Caco-2 (cell line): ENCODE data around the gene CHAF1A. TPM values are rescaled to one million over a fixed set of nuclear protein-coding genes. Genes with fewer than 3 reads are reported as not detected.

Source experiments
- BruUV-seq: library from RNA; stranded (reverse); fragments of 400-500 nt; replicated peaks from 2 replicates; lab custom pipeline; 2021; lab: Mats Ljungman, UMichigan
- CTCF ChIA-PET: fragments of 300-600 bp; sonication (Branson Sonifier 250); formaldehyde crosslinking; loops from one replicate; lab custom pipeline; 2022; ENCODE audit warnings: antibody characterized with exemption; lab: Charles Lee
- POLR2A ChIA-PET: fragments of 300-600 bp; sonication (Branson Sonifier 250); formaldehyde crosslinking; loops from one replicate; lab custom pipeline; 2022; ENCODE audit warnings: antibody characterized with exemption; lab: Charles Lee
- DNase-seq, 2 experiments: peaks; one replicate each; pipeline versions ENCODE4 v3.0.0 to v3.0.0-alpha.2; 2020 to 2022
- H3K27me3 ChIP-seq: replicated peaks from 2 replicates; pipeline ENCODE4 v1.6.0; 2011; ENCODE audit warnings: low read length; ENCODE audit not compliant: control insufficient read depth, insufficient read depth
- H3K36me3 ChIP-seq: 2 replicates; pipeline ENCODE4 v1.5.1; 2011; ENCODE audit warnings: low read length; ENCODE audit not compliant: control insufficient read depth, insufficient read depth
- H3K4me1 ChIP-seq: fragments of 250-450 bp; sonication (Bioruptor Pico); 2 replicates; pipeline ENCODE4 v1.5.1; 2020; ENCODE audit warnings: mild to moderate bottlenecking
- H3K4me3 ChIP-seq: 2 replicates; pipeline ENCODE4 v1.5.1; 2011; ENCODE audit warnings: low read depth, mild to moderate bottlenecking, control low read depth, low read length
- H3K9me3 ChIP-seq: fragments of 250-450 bp; sonication (Bioruptor Pico); 2 replicates; pipeline ENCODE4 v1.5.1; 2020; ENCODE audit warnings: mild to moderate bottlenecking, moderate library complexity
- H3K27ac Mint-ChIP-seq: one replicate; pipeline ENCODE4 v1.8.0; 2022; ENCODE audit warnings: mixed read lengths; ENCODE audit not compliant: unreplicated experiment
- H3K27me3 Mint-ChIP-seq: one replicate; pipeline ENCODE4 v1.8.0; 2022; ENCODE audit warnings: mixed read lengths; ENCODE audit not compliant: insufficient read depth, unreplicated experiment
- H3K36me3 Mint-ChIP-seq: one replicate; pipeline ENCODE4 v1.8.0; 2022; ENCODE audit warnings: mild to moderate bottlenecking, mixed read lengths; ENCODE audit not compliant: insufficient read depth, unreplicated experiment
- H3K4me1 Mint-ChIP-seq: one replicate; pipeline ENCODE4 v1.8.0; 2022; ENCODE audit warnings: low read depth, mixed read lengths; ENCODE audit not compliant: unreplicated experiment
- H3K4me3 Mint-ChIP-seq: one replicate; pipeline ENCODE4 v1.8.0; 2022; ENCODE audit warnings: mild to moderate bottlenecking, moderate library complexity, mixed read lengths; ENCODE audit not compliant: unreplicated experiment
- H3K9me3 Mint-ChIP-seq: one replicate; pipeline ENCODE4 v1.8.0; 2022; ENCODE audit warnings: mixed read lengths; ENCODE audit not compliant: unreplicated experiment
- CTCF ChIP-seq, 2 experiments: fragments of 200-600 bp in 1 of 2; IDR thresholded peaks; 1 replicate in 1 of 2; 2 replicates in 1 of 2; pipeline versions ENCODE4 v1.5.1 to v1.8.0; 2011 to 2022; ENCODE audit warnings: antibody characterized with exemption in 1 of 2, control low read depth in 1 of 2, inconsistent platforms in 1 of 2, low read depth in 1 of 2, low read length in 1 of 2, mild to moderate bottlenecking in 1 of 2, moderate library complexity in 1 of 2; ENCODE audit not compliant: insufficient read depth in 1 of 2, severe bottlenecking in 1 of 2, unreplicated experiment in 1 of 2
- intact Hi-C: fragments of 100-400 bp; cut with micrococcal nuclease; formaldehyde crosslinking; loops from one replicate; pipeline ENCODE4 v1.10.0; 2022; ENCODE audit not compliant: unreplicated experiment
- total RNA-seq: library from RNA; stranded (reverse); gene quantifications from 2 replicates; pipeline ENCODE4 v1.2.3, GENCODE V29; 2022

Gene CHAF1A
- total RNA-seq, 1 experiment from 2014 or later: 63.1 TPM

- Mint-ChIP-seq H3K4me3 (no peak overlapping the region), H3K27ac (no peak overlapping the region), H3K36me3 (peaks cover 89% of the 10 kb centered on the region), H3K27me3 (no peaks in the 10 kb centered on the region), H3K9me3 (no peaks in the 10 kb centered on the region), H3K4me1 (peaks cover 15% of the 10 kb centered on the region)
- no peak for TF ChIP-seq CTCF (IDR thresholded peaks at IDR 0.05; ENCODE audit: insufficient read depth in 1 of 2, low read depth in 1 of 2, low read length in 1 of 2, severe bottlenecking in 1 of 2, unreplicated experiment in 1 of 2)
- Histone ChIP-seq H3K9me3 (no peaks in the 10 kb centered on the region), H3K4me1 (peaks cover 23% of the 10 kb centered on the region), H3K4me3 (no peak overlapping the region), H3K36me3 (no peaks in the 10 kb centered on the region; the same call in 1 of the 2 replicates), H3K27me3 (no peaks in the 10 kb centered on the region)
- intact Hi-C loops: no loop called here
- POLR2A ChIA-PET: interaction anchor here (1.7 kb wide), 1 partner anchor 57 kb away, joined by 4 read pairs; the partner anchor contains the start of gene HDGFL2
- no peak for DNase-seq
- CTCF ChIA-PET: interaction anchor here (1.0 kb wide), 1 partner anchor 12 kb away, joined by 3 read pairs; the partner anchor contains the start of gene CHAF1A
- no TSS peak for BruUV-seq
Measured at GRCh38 chr19:4414144-4414799, 11.8 kb downstream of the CHAF1A start.

- no TSS peak for BruUV-seq
Measured at GRCh38 chr19:4414800-4415321, 12.4 kb downstream of the CHAF1A start.

More at GRCh38 chr19:4414800-4415321, 12.4 kb downstream of the CHAF1A start:
- Histone ChIP-seq H3K4me1 (peaks cover 23% of the 10 kb centered on the region), H3K27me3 (no peaks in the 10 kb centered on the region), H3K4me3 (no peak overlapping the region), H3K36me3 (no peaks in the 10 kb centered on the region; the same call in 1 of the 2 replicates), H3K9me3 (no peaks in the 10 kb centered on the region)
- intact Hi-C loops: no loop called here
- H3K36me3 Mint-ChIP-seq: peaks cover 89% of the 10 kb centered on the region
- H3K27me3 Mint-ChIP-seq: no peaks in the 10 kb centered on the region
- H3K4me3 Mint-ChIP-seq: no peak overlapping the region
- no peak for DNase-seq
- POLR2A ChIA-PET: interaction anchor here (1.7 kb wide), 1 partner anchor 57 kb away, joined by 4 read pairs; the partner anchor contains the start of gene HDGFL2
- peaks cover 15% of the 10 kb centered on the region for H3K4me1 Mint-ChIP-seq
- CTCF ChIA-PET: interaction anchor here (1.0 kb wide), 1 partner anchor 12 kb away, joined by 3 read pairs; the partner anchor contains the start of gene CHAF1A
- H3K9me3 Mint-ChIP-seq: no peaks in the 10 kb centered on the region
- peak overlapping the region; percentile 11 for H3K27ac Mint-ChIP-seq
- TF ChIP-seq CTCF (IDR thresholded peaks at IDR 0.05; ENCODE audit: insufficient read depth in 1 of 2, low read depth in 1 of 2, low read length in 1 of 2, severe bottlenecking in 1 of 2, unreplicated experiment in 1 of 2): no peak
